ENCODE measurements around the gene AIPL1. TPM values are rescaled to one million over a fixed set of nuclear protein-coding genes. Genes with fewer than 3 reads are reported as not detected.

The AIPL1 gene
- total and polyA plus RNA-seq, 2 donors (not counting 3 experiments of a cell fraction or from before 2014, with no cell fraction given), result not detected

GRCh38 chr17:6442775-6443174, 7.9 kb upstream of the AIPL1 start:
- Histone ChIP-seq H3K36me3 (ENCODE audit: control insufficient read depth in 2 of 2, extremely low read depth in 1 of 2, insufficient read depth in 2 of 2, low read length in 2 of 2) (no peaks in the 10 kb centered on the region), H3K9me3 (replicated peaks; ENCODE audit: control insufficient read depth, insufficient read depth, low read length) (no peaks in the 10 kb centered on the region), H3K79me2 (ENCODE audit: control insufficient read depth, insufficient read depth, low read length) (no peaks in the 10 kb centered on the region), H3K9ac (replicated peaks; ENCODE audit: extremely low read depth, insufficient read depth, low read length) (no peak overlapping the region), H3K27ac (ENCODE audit: insufficient read depth, low read depth, low read length) (no peak overlapping the region), H3K27me3 (ENCODE audit: control insufficient read depth in 2 of 2, insufficient read depth in 2 of 2, low read length in 2 of 2) (peaks cover 4 to 13% of the 10 kb centered on the region in 2 experiments), H2AFZ (ENCODE audit: low read depth, low read length) (no peak overlapping the region), H3K4me3 (replicated peaks in 1 of 3; ENCODE audit: insufficient read depth in 1 of 3, low read depth in 1 of 3, low read length in 3 of 3) (no peak overlapping the region), H3K4me1 (ENCODE audit: control insufficient read depth, extremely low read depth, insufficient read depth, low read length) (peaks cover 17% of the 10 kb centered on the region), H3K9me1 (replicated peaks; ENCODE audit: control insufficient read depth, extremely low read depth, insufficient read depth, low read length) (no peaks in the 10 kb centered on the region), H3K4me2 (ENCODE audit: insufficient read depth, low read length) (no peak overlapping the region), H4K20me1 (replicated peaks; ENCODE audit: control insufficient read depth, extremely low read depth, insufficient read depth, low read length) (no peaks in the 10 kb centered on the region)
- ChIA-PET CTCF (no interaction called here), POLR2A (no interaction called here)
- dilution Hi-C loops (cut with MboI; ENCODE audit: extremely low pct_ligation_motif_present, low sequenced_read_pairs), result no loop called here
- TF ChIP-seq, protein P1, sequence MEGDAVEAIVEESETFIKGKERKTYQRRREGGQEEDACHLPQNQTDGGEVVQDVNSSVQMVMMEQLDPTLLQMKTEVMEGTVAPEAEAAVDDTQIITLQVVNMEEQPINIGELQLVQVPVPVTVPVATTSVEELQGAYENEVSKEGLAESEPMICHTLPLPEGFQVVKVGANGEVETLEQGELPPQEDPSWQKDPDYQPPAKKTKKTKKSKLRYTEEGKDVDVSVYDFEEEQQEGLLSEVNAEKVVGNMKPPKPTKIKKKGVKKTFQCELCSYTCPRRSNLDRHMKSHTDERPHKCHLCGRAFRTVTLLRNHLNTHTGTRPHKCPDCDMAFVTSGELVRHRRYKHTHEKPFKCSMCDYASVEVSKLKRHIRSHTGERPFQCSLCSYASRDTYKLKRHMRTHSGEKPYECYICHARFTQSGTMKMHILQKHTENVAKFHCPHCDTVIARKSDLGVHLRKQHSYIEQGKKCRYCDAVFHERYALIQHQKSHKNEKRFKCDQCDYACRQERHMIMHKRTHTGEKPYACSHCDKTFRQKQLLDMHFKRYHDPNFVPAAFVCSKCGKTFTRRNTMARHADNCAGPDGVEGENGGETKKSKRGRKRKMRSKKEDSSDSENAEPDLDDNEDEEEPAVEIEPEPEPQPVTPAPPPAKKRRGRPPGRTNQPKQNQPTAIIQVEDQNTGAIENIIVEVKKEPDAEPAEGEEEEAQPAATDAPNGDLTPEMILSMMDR (IDR thresholded peaks at IDR 0.05; ENCODE audit: extremely low read depth in 1 of 2, insufficient read depth in 1 of 2, low read depth in 1 of 2, low read length in 2 of 2), result no peak
- TF ChIP-seq JUN (IDR thresholded peaks at IDR 0.05; ENCODE audit: borderline replicate concordance, insufficient read depth, insufficient read length, low read depth), result no peak
- no peak for TF ChIP-seq FOS (IDR thresholded peaks at IDR 0.05; ENCODE audit: borderline replicate concordance, insufficient read depth, low read length)
- no peak for TF ChIP-seq GATA2 (IDR thresholded peaks at IDR 0.05; ENCODE audit: insufficient read depth, insufficient read length, low read depth, low read length)
- no peak for FAIRE-seq
- intact Hi-C loops (cut with micrococcal nuclease), result loop anchor here (5.0 kb wide), 1 partner anchor 955 kb away; the partner anchor contains the start of genes DERL2 and MIS12
- no TSS peak for BruUV-seq (replicated peaks)
- DNase-seq (ENCODE audit: low read depth, low spot score), result no peak

DNA sequence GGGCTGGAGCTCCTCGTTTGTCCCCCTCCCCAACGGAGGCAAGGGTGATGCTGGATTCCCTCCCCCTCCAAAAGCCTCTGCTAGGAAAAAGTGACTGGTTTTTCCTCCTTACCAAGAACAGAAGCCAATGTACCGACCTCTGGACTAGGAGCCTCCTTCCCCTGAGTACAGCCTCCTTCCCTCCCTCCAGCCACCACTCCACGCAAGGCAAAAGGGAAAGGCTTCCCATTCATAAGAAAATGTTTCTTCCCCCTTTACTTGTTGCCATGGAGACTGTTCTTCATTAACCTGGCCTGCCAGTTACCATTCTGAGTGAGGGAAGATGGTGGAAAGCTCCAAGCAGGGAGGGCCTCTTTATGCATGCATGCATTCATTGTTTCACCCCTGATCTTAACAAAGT, 5.0 kb upstream of the AIPL1 start:
- intact Hi-C loops (cut with micrococcal nuclease) (loop anchor here (5.0 to 10.0 kb wide), 2 partner anchors 953 to 1195 kb away; partner anchors contain the start of genes DERL2 and MIS12), dilution Hi-C loops (cut with MboI; ENCODE audit: extremely low pct_ligation_motif_present, low sequenced_read_pairs) (no loop called here)
- H3K36me3 ChIP-seq (ENCODE audit: control insufficient read depth in 2 of 2, extremely low read depth in 1 of 2, insufficient read depth in 2 of 2, low read length in 2 of 2), result no peaks in the 10 kb centered on the region
- DNase-seq (ENCODE audit: low read depth, low spot score), result no peak
- H3K4me2 ChIP-seq (ENCODE audit: insufficient read depth, low read length), result no peak overlapping the region
- peaks cover 8 to 25% of the 10 kb centered on the region in 2 experiments for H3K27me3 ChIP-seq (ENCODE audit: control insufficient read depth in 2 of 2, insufficient read depth in 2 of 2, low read length in 2 of 2)
- no peak overlapping the region for H2AFZ ChIP-seq (ENCODE audit: low read depth, low read length)
- H3K9me3 ChIP-seq (replicated peaks; ENCODE audit: control insufficient read depth, insufficient read depth, low read length), result no peaks in the 10 kb centered on the region
- no peak overlapping the region for H3K27ac ChIP-seq (ENCODE audit: insufficient read depth, low read depth, low read length)
- no TSS peak for BruUV-seq (replicated peaks)
- no peaks in the 10 kb centered on the region for H3K9me1 ChIP-seq (replicated peaks; ENCODE audit: control insufficient read depth, extremely low read depth, insufficient read depth, low read length)
- H3K4me3 ChIP-seq (replicated peaks in 1 of 3; ENCODE audit: insufficient read depth in 1 of 3, low read depth in 1 of 3, low read length in 3 of 3), result no peak overlapping the region
- no peaks in the 10 kb centered on the region for H4K20me1 ChIP-seq (replicated peaks; ENCODE audit: control insufficient read depth, extremely low read depth, insufficient read depth, low read length)
- POLR2A ChIA-PET, result no interaction called here
- no peak for FAIRE-seq
- H3K4me1 ChIP-seq (ENCODE audit: control insufficient read depth, extremely low read depth, insufficient read depth, low read length), result peaks cover 14% of the 10 kb centered on the region
- no peak overlapping the region for H3K9ac ChIP-seq (replicated peaks; ENCODE audit: extremely low read depth, insufficient read depth, low read length)
- no peaks in the 10 kb centered on the region for H3K79me2 ChIP-seq (ENCODE audit: control insufficient read depth, insufficient read depth, low read length)
- CTCF ChIA-PET, result interaction anchor here (1.1 kb wide), 1 partner anchor 9 kb away, joined by 3 read pairs; no protein-coding TSS in a partner anchor
- TF ChIP-seq POLR2AphosphoS5 (IDR thresholded peaks at IDR 0.05; ENCODE audit: insufficient read depth, low read depth, low read length), result no peak
- no peak for TF ChIP-seq GATA2 (IDR thresholded peaks at IDR 0.05; ENCODE audit: insufficient read depth, insufficient read length, low read depth, low read length)
- TF ChIP-seq, protein P1 (IDR thresholded peaks at IDR 0.05; ENCODE audit: extremely low read depth in 1 of 2, insufficient read depth in 1 of 2, low read depth in 1 of 2, low read length in 2 of 2), result no peak
- no peak for TF ChIP-seq MAX (IDR thresholded peaks at IDR 0.05; ENCODE audit: insufficient read depth, insufficient read length)
- no peak for TF ChIP-seq JUN (IDR thresholded peaks at IDR 0.05; ENCODE audit: borderline replicate concordance, insufficient read depth, insufficient read length, low read depth)
- TF ChIP-seq FOS (IDR thresholded peaks at IDR 0.05; ENCODE audit: borderline replicate concordance, insufficient read depth, low read length), result no peak
- no peak for TF ChIP-seq MYC (IDR thresholded peaks at IDR 0.05; ENCODE audit: low read depth, low read length)
- TF ChIP-seq EZH2 (IDR thresholded peaks at IDR 0.05; ENCODE audit: borderline replicate concordance, low read depth, low read length, severe bottlenecking), result no peak
- TF ChIP-seq POLR2A (IDR thresholded peaks at IDR 0.05; ENCODE audit: low read depth, low read length), result no peak

Data from endothelial cell of umbilical vein (primary cell).